Measurements from ENCODE around the gene DNM3.
A peak's percentile ranks its signal among the peaks of the same experiment; 100 is the strongest.

DNM3 gene

GRCh38 chr1:172167796-172168596 is 326.7 kb downstream of the DNM3 start:
- no peak overlapping the region for H3K27ac ChIP-seq (ENCODE audit: low read depth, low read length)
- no peaks in the 10 kb centered on the region for H3K27me3 ChIP-seq (ENCODE audit: control insufficient read depth in 1 of 2, insufficient read depth in 2 of 2, low read length in 2 of 2)
- no peak overlapping the region for H3K4me3 ChIP-seq (ENCODE audit: low read depth in 1 of 2, low read length in 2 of 2)

DNA sequence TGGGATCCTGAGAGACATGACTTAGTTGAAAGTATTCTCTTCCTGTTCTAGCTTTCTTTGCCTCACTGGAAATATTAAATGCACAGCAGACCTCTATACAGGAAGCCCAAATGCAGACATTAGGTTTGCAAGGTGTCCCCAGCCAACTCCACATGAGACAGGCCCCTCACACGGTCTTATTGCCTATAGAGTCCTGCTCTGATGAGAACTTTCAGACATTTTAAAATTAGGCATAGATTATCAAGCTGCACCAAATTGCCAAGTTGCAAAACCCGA is 327.2 kb downstream of the DNM3 start:
- Histone ChIP-seq H3K36me3 (ENCODE audit: insufficient read depth, low read length) (no peaks in the 10 kb centered on the region), H3K27ac (ENCODE audit: low read depth, low read length) (no peak overlapping the region), H3K4me3 (ENCODE audit: low read depth in 1 of 2, low read length in 2 of 2) (no peak overlapping the region), H3K9ac (ENCODE audit: low read length) (no peak overlapping the region), H3K9me3 (ENCODE audit: low read length) (no peaks in the 10 kb centered on the region), H3K4me1 (ENCODE audit: insufficient read depth, low read length) (no peaks in the 10 kb centered on the region), H3K27me3 (ENCODE audit: control insufficient read depth in 1 of 2, insufficient read depth in 2 of 2, low read length in 2 of 2) (no peaks in the 10 kb centered on the region)

More at GRCh38 chr1:172167796-172168596, 326.7 kb downstream of the DNM3 start:
- Histone ChIP-seq H3K36me3 (ENCODE audit: insufficient read depth, low read length) (no peaks in the 10 kb centered on the region), H3K9ac (ENCODE audit: low read length) (no peak overlapping the region), H3K4me1 (ENCODE audit: insufficient read depth, low read length) (no peaks in the 10 kb centered on the region), H3K9me3 (ENCODE audit: low read length) (no peaks in the 10 kb centered on the region)

DNA sequence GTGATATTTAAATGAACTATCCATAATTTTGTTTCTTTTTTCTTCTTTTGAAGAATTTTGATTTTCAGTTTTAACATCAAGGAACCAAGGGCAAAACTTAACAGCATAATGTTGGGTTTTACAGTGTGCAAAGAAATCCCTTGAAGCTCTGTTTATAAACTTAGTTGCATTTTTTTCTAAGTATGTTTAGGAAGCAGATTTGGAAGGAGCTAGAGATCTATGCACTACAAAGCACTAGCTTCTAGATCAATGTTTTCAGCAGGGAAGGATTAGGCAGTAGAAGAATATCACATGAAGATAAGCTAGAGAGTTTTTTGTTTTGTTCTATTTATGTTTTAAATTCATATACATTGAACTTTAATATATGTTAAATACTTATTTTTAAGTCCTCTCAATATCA is 328.5 kb downstream of the DNM3 start:
- Histone ChIP-seq H3K9me3 (ENCODE audit: low read length) (no peaks in the 10 kb centered on the region), H3K27me3 (ENCODE audit: control insufficient read depth in 1 of 2, insufficient read depth in 2 of 2, low read length in 2 of 2) (no peaks in the 10 kb centered on the region), H3K4me3 (ENCODE audit: low read depth in 1 of 2, low read length in 2 of 2) (no peak overlapping the region), H3K9ac (ENCODE audit: low read length) (no peak overlapping the region), H3K27ac (ENCODE audit: low read depth, low read length) (no peak overlapping the region), H3K36me3 (ENCODE audit: insufficient read depth, low read length) (no peaks in the 10 kb centered on the region), H3K4me1 (ENCODE audit: insufficient read depth, low read length) (no peaks in the 10 kb centered on the region)

DNA sequence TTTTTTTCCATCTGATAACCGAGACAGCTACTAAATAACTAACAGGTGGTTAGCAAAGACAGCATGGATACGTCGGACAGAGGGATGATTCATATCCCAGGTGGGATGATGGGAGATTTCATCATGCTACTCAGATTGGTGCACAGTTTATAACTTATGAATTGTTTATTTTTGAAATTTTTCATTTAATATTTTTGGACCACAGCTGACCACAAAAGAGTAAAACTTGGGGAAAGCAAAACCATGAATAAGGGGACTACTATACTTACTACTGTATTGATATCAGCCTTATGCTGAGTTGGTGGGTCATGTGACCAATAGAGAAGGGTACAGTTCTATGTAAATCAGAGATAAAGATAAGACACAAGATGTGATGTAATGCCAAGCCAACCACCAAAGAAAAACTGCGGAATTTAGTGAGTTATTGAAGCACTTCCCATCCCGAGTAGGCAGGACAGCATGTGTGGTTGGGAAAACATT is 331.1 kb downstream of the DNM3 start:
- Histone ChIP-seq H3K4me1 (ENCODE audit: insufficient read depth, low read length) (peaks cover 5% of the 10 kb centered on the region), H3K27me3 (ENCODE audit: control insufficient read depth in 1 of 2, insufficient read depth in 2 of 2, low read length in 2 of 2) (no peaks in the 10 kb centered on the region), H3K4me3 (ENCODE audit: low read depth in 1 of 2, low read length in 2 of 2) (no peak overlapping the region), H3K36me3 (ENCODE audit: insufficient read depth, low read length) (no peaks in the 10 kb centered on the region), H3K9me3 (ENCODE audit: low read length) (no peaks in the 10 kb centered on the region), H3K9ac (ENCODE audit: low read length) (no peak overlapping the region), H3K27ac (ENCODE audit: low read depth, low read length) (no peak overlapping the region)

GRCh38 chr1:172176206-172176605 is 334.9 kb downstream of the DNM3 start:
- Histone ChIP-seq H3K27ac (ENCODE audit: low read depth, low read length) (no peak overlapping the region), H3K36me3 (ENCODE audit: insufficient read depth, low read length) (no peaks in the 10 kb centered on the region), H3K4me3 (ENCODE audit: low read depth in 1 of 2, low read length in 2 of 2) (no peak overlapping the region), H3K9ac (ENCODE audit: low read length) (no peak overlapping the region), H3K9me3 (ENCODE audit: low read length) (no peaks in the 10 kb centered on the region), H3K4me1 (ENCODE audit: insufficient read depth, low read length) (peaks cover 23% of the 10 kb centered on the region), H3K27me3 (ENCODE audit: control insufficient read depth in 1 of 2, insufficient read depth in 2 of 2, low read length in 2 of 2) (no peaks in the 10 kb centered on the region)

- H3K27ac ChIP-seq (ENCODE audit: low read depth, low read length): no peak overlapping the region
- H3K36me3 ChIP-seq (ENCODE audit: insufficient read depth, low read length): no peaks in the 10 kb centered on the region
- peaks cover 38% of the 10 kb centered on the region for H3K4me1 ChIP-seq (ENCODE audit: insufficient read depth, low read length)
- H3K4me3 ChIP-seq (ENCODE audit: low read depth in 1 of 2, low read length in 2 of 2): no peak overlapping the region
- no peak overlapping the region for H3K9ac ChIP-seq (ENCODE audit: low read length)
- no peaks in the 10 kb centered on the region for H3K27me3 ChIP-seq (ENCODE audit: control insufficient read depth in 1 of 2, insufficient read depth in 2 of 2, low read length in 2 of 2)
- no peaks in the 10 kb centered on the region for H3K9me3 ChIP-seq (ENCODE audit: low read length)
Measured at GRCh38 chr1:172177849-172178248, 336.6 kb downstream of the DNM3 start.

DNA sequence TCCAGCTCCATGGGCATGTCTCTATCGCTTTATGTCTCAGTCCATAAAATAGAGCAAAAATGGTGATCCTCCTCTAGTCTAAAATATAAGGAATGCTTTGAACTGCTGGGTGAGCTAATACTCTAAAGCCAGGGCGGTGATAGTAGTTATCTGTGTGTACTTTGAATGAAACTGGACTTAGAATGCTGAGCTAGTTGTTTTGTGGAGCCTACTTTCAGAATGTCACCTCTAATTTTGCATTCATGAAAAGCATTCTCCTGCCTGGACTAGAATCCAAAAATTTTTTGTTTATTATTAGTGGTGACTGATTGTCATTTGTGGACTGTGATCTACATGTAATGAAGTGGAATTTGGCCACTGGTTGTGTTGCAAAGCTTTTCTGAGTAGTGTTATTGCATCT is 337.6 kb downstream of the DNM3 start:
- Histone ChIP-seq H3K9ac (ENCODE audit: low read length) (no peak overlapping the region), H3K36me3 (ENCODE audit: insufficient read depth, low read length) (no peaks in the 10 kb centered on the region), H3K27me3 (ENCODE audit: control insufficient read depth in 1 of 2, insufficient read depth in 2 of 2, low read length in 2 of 2) (no peaks in the 10 kb centered on the region), H3K9me3 (ENCODE audit: low read length) (no peaks in the 10 kb centered on the region), H3K4me1 (ENCODE audit: insufficient read depth, low read length) (peaks cover 38% of the 10 kb centered on the region), H3K4me3 (ENCODE audit: low read depth in 1 of 2, low read length in 2 of 2) (no peak overlapping the region), H3K27ac (ENCODE audit: low read depth, low read length) (no peak overlapping the region)

DNA sequence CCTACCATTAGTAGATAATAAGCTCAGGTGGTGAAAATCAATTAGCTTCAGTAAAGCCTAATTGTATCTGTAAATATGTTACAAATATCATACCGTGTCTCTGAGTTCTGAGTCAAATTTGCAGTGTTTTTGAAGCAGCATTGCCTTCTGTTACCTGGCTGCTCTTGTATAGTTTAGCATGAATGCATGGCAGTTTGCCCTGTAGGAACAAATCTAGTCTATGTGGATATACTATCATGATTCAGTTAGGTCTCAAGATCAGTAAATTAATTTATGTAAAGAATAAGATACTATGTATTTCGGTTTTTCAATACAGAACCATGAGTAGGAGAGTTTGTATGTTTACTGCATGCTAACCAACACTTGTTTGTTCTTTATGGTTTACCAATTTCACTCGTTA is 338.6 kb downstream of the DNM3 start:
- no peaks in the 10 kb centered on the region for H3K9me3 ChIP-seq (ENCODE audit: low read length)
- H3K9ac ChIP-seq (ENCODE audit: low read length): no peak overlapping the region
- no peaks in the 10 kb centered on the region for H3K36me3 ChIP-seq (ENCODE audit: insufficient read depth, low read length)
- no peaks in the 10 kb centered on the region for H3K27me3 ChIP-seq (ENCODE audit: control insufficient read depth in 1 of 2, insufficient read depth in 2 of 2, low read length in 2 of 2)
- H3K4me1 ChIP-seq (ENCODE audit: insufficient read depth, low read length): peaks cover 38% of the 10 kb centered on the region
- no peak overlapping the region for H3K4me3 ChIP-seq (ENCODE audit: low read depth in 1 of 2, low read length in 2 of 2)
- H3K27ac ChIP-seq (ENCODE audit: low read depth, low read length): no peak overlapping the region

- Histone ChIP-seq H3K27ac (ENCODE audit: low read depth, low read length) (peak overlapping the region; percentile 79), H3K9ac (ENCODE audit: low read length) (no peak overlapping the region), H3K4me3 (ENCODE audit: low read depth in 1 of 2, low read length in 2 of 2) (peak overlapping the region in 1 of 2 donors; percentile 43), H3K36me3 (ENCODE audit: insufficient read depth, low read length) (no peaks in the 10 kb centered on the region), H3K9me3 (ENCODE audit: low read length) (no peaks in the 10 kb centered on the region), H3K4me1 (ENCODE audit: insufficient read depth, low read length) (peaks cover 46% of the 10 kb centered on the region), H3K27me3 (ENCODE audit: control insufficient read depth in 1 of 2, insufficient read depth in 2 of 2, low read length in 2 of 2) (no peaks in the 10 kb centered on the region)
Measured at GRCh38 chr1:172180501-172181285, 339.4 kb downstream of the DNM3 start.

GRCh38 chr1:172184506-172185191 is 343.4 kb downstream of the DNM3 start:
- H3K4me3 ChIP-seq (ENCODE audit: low read depth in 1 of 2, low read length in 2 of 2): no peak overlapping the region
- no peak overlapping the region for H3K27ac ChIP-seq (ENCODE audit: low read depth, low read length)
- H3K27me3 ChIP-seq (ENCODE audit: control insufficient read depth in 1 of 2, insufficient read depth in 2 of 2, low read length in 2 of 2): no peaks in the 10 kb centered on the region
- H3K4me1 ChIP-seq (ENCODE audit: insufficient read depth, low read length): peaks cover 41% of the 10 kb centered on the region
- no peak overlapping the region for H3K9ac ChIP-seq (ENCODE audit: low read length)
- H3K36me3 ChIP-seq (ENCODE audit: insufficient read depth, low read length): no peaks in the 10 kb centered on the region
- no peaks in the 10 kb centered on the region for H3K9me3 ChIP-seq (ENCODE audit: low read length)

GRCh38 chr1:172185211-172185610 is 343.9 kb downstream of the DNM3 start:
- Histone ChIP-seq H3K9ac (ENCODE audit: low read length) (no peak overlapping the region), H3K4me1 (ENCODE audit: insufficient read depth, low read length) (peaks cover 35% of the 10 kb centered on the region), H3K27ac (ENCODE audit: low read depth, low read length) (no peak overlapping the region), H3K27me3 (ENCODE audit: control insufficient read depth in 1 of 2, insufficient read depth in 2 of 2, low read length in 2 of 2) (no peaks in the 10 kb centered on the region), H3K9me3 (ENCODE audit: low read length) (no peaks in the 10 kb centered on the region), H3K4me3 (ENCODE audit: low read depth in 1 of 2, low read length in 2 of 2) (no peak overlapping the region), H3K36me3 (ENCODE audit: insufficient read depth, low read length) (no peaks in the 10 kb centered on the region)

All from muscle layer of colon (tissue), 2 donors.